ENCODE data around the gene TSPAN16.
"Not testable (repeated sequence)": the region's sequence is repeated elsewhere in the genome, so short reads cannot be mapped to it uniquely, and the experiment has no call there.

The TSPAN16 gene

GRCh38 chr19:11291991-11292390 lies 4.0 kb upstream of the TSPAN16 start:
- Histone ChIP-seq H3K36me3 (ENCODE audit: insufficient read depth, low read length) (no peaks in the 10 kb centered on the region), H3K9ac (ENCODE audit: low read depth, low read length) (no peak overlapping the region), H3K9me3 (ENCODE audit: insufficient read depth, low read depth, low read length) (no peaks in the 10 kb centered on the region), H3K4me3 (ENCODE audit: low read length) (no peak overlapping the region), H3K27ac (ENCODE audit: low read depth, low read length) (no peak overlapping the region), H3K4me1 (ENCODE audit: insufficient read depth, low read length) (peaks cover 3% of the 10 kb centered on the region; the same call in 1 of the 2 replicates), H3K27me3 (ENCODE audit: insufficient read depth, low read length) (no peaks in the 10 kb centered on the region)
- WGBS: 76% methylated on average over 1 of the region's 1 CpG

GRCh38 chr19:11293433-11294389 lies 2.2 kb upstream of the TSPAN16 start:
- Histone ChIP-seq H3K27me3 (ENCODE audit: insufficient read depth, low read length) (no peaks in the 10 kb centered on the region), H3K4me1 (ENCODE audit: insufficient read depth, low read length) (peaks cover 3% of the 10 kb centered on the region; the same call in 1 of the 2 replicates), H3K9me3 (ENCODE audit: insufficient read depth, low read depth, low read length) (no peaks in the 10 kb centered on the region), H3K27ac (ENCODE audit: low read depth, low read length) (no peak overlapping the region), H3K4me3 (ENCODE audit: low read length) (peak overlapping the region; percentile 21; the same call in 1 of the 2 replicates), H3K9ac (ENCODE audit: low read depth, low read length) (no peak overlapping the region), H3K36me3 (ENCODE audit: insufficient read depth, low read length) (no peaks in the 10 kb centered on the region)
- 19% methylated on average over 41 of the region's 41 CpGs for WGBS

- H3K27ac ChIP-seq (ENCODE audit: low read depth, low read length): no peak overlapping the region
- no peak overlapping the region for H3K9ac ChIP-seq (ENCODE audit: low read depth, low read length)
- peaks cover 3% of the 10 kb centered on the region; the same call in 1 of the 2 replicates for H3K4me1 ChIP-seq (ENCODE audit: insufficient read depth, low read length)
- 86% methylated on average over 4 of the region's 4 CpGs for WGBS
- H3K36me3 ChIP-seq (ENCODE audit: insufficient read depth, low read length): no peaks in the 10 kb centered on the region
- no peaks in the 10 kb centered on the region for H3K9me3 ChIP-seq (ENCODE audit: insufficient read depth, low read depth, low read length)
- no peaks in the 10 kb centered on the region for H3K27me3 ChIP-seq (ENCODE audit: insufficient read depth, low read length)
- no peak overlapping the region for H3K4me3 ChIP-seq (ENCODE audit: low read length)
Observed at GRCh38 chr19:11295180-11295579, 780 bp upstream of the TSPAN16 start.

- H3K4me3 ChIP-seq (ENCODE audit: low read length): no peak overlapping the region
- 87% methylated on average over 7 of the region's 7 CpGs for WGBS
- H3K9ac ChIP-seq (ENCODE audit: low read depth, low read length): no peak overlapping the region
- no peaks in the 10 kb centered on the region for H3K9me3 ChIP-seq (ENCODE audit: insufficient read depth, low read depth, low read length)
- no peaks in the 10 kb centered on the region for H3K27me3 ChIP-seq (ENCODE audit: insufficient read depth, low read length)
- H3K4me1 ChIP-seq (ENCODE audit: insufficient read depth, low read length): peaks cover 3% of the 10 kb centered on the region; the same call in 1 of the 2 replicates
- no peaks in the 10 kb centered on the region for H3K36me3 ChIP-seq (ENCODE audit: insufficient read depth, low read length)
- H3K27ac ChIP-seq (ENCODE audit: low read depth, low read length): no peak overlapping the region
Observed at GRCh38 chr19:11296264-11296663, 304 bp downstream of the TSPAN16 start.

GRCh38 chr19:11299946-11300810 lies 4.2 kb downstream of the TSPAN16 start:
- H3K9me3 ChIP-seq (ENCODE audit: insufficient read depth, low read depth, low read length): no peaks in the 10 kb centered on the region
- no peak overlapping the region for H3K27ac ChIP-seq (ENCODE audit: low read depth, low read length)
- H3K27me3 ChIP-seq (ENCODE audit: insufficient read depth, low read length): no peaks in the 10 kb centered on the region
- no peaks in the 10 kb centered on the region for H3K4me1 ChIP-seq (ENCODE audit: insufficient read depth, low read length)
- WGBS: 92% methylated on average over 8 of the region's 8 CpGs
- H3K4me3 ChIP-seq (ENCODE audit: low read length): no peak overlapping the region
- no peak overlapping the region for H3K9ac ChIP-seq (ENCODE audit: low read depth, low read length)
- no peaks in the 10 kb centered on the region for H3K36me3 ChIP-seq (ENCODE audit: insufficient read depth, low read length)

- Histone ChIP-seq H3K36me3 (ENCODE audit: insufficient read depth, low read length) (no peaks in the 10 kb centered on the region), H3K27me3 (ENCODE audit: insufficient read depth, low read length) (no peaks in the 10 kb centered on the region), H3K4me1 (ENCODE audit: insufficient read depth, low read length) (no peaks in the 10 kb centered on the region), H3K9ac (ENCODE audit: low read depth, low read length) (no peak overlapping the region), H3K27ac (ENCODE audit: low read depth, low read length) (no peak overlapping the region), H3K9me3 (ENCODE audit: insufficient read depth, low read depth, low read length) (no peaks in the 10 kb centered on the region), H3K4me3 (ENCODE audit: low read length) (no peak overlapping the region)
- WGBS: 85% methylated on average over 10 of the region's 11 CpGs
Observed at GRCh38 chr19:11300811-11301120, 4.8 kb downstream of the TSPAN16 start.

- WGBS: 93% methylated on average over 5 of the region's 5 CpGs
- no peaks in the 10 kb centered on the region for H3K9me3 ChIP-seq (ENCODE audit: insufficient read depth, low read depth, low read length)
- H3K4me3 ChIP-seq (ENCODE audit: low read length): no peak overlapping the region
- no peaks in the 10 kb centered on the region for H3K4me1 ChIP-seq (ENCODE audit: insufficient read depth, low read length)
- no peak overlapping the region for H3K9ac ChIP-seq (ENCODE audit: low read depth, low read length)
- H3K36me3 ChIP-seq (ENCODE audit: insufficient read depth, low read length): no peaks in the 10 kb centered on the region
- H3K27me3 ChIP-seq (ENCODE audit: insufficient read depth, low read length): no peaks in the 10 kb centered on the region
- no peak overlapping the region for H3K27ac ChIP-seq (ENCODE audit: low read depth, low read length)
Observed at GRCh38 chr19:11304936-11305335, 9.0 kb downstream of the TSPAN16 start.

GRCh38 chr19:11306337-11306736 lies 10.4 kb downstream of the TSPAN16 start:
- H3K4me3 ChIP-seq (ENCODE audit: low read length): no peak overlapping the region
- 90% methylated on average over 9 of the region's 9 CpGs for WGBS
- no peak overlapping the region for H3K27ac ChIP-seq (ENCODE audit: low read depth, low read length)
- H3K9me3 ChIP-seq (ENCODE audit: insufficient read depth, low read depth, low read length): no peaks in the 10 kb centered on the region
- no peaks in the 10 kb centered on the region for H3K27me3 ChIP-seq (ENCODE audit: insufficient read depth, low read length)
- no peaks in the 10 kb centered on the region for H3K36me3 ChIP-seq (ENCODE audit: insufficient read depth, low read length)
- no peak overlapping the region for H3K9ac ChIP-seq (ENCODE audit: low read depth, low read length)
- no peaks in the 10 kb centered on the region for H3K4me1 ChIP-seq (ENCODE audit: insufficient read depth, low read length)

GRCh38 chr19:11320278-11320995 lies 24.5 kb downstream of the TSPAN16 start:
- not testable (repeated sequence) for H3K4me3 ChIP-seq (ENCODE audit: low read length); H3K9ac ChIP-seq (ENCODE audit: low read depth, low read length); H3K4me1 ChIP-seq (ENCODE audit: insufficient read depth, low read length); H3K36me3 ChIP-seq (ENCODE audit: insufficient read depth, low read length); H3K27ac ChIP-seq (ENCODE audit: low read depth, low read length); H3K9me3 ChIP-seq (ENCODE audit: insufficient read depth, low read depth, low read length); H3K27me3 ChIP-seq (ENCODE audit: insufficient read depth, low read length)
- WGBS: 95% methylated on average over 9 of the region's 9 CpGs

GRCh38 chr19:11321191-11322126 lies 25.5 kb downstream of the TSPAN16 start:
- Histone ChIP-seq H3K27ac (ENCODE audit: low read depth, low read length) (no peak overlapping the region), H3K36me3 (ENCODE audit: insufficient read depth, low read length) (peaks cover 3% of the 10 kb centered on the region; the same call in 1 of the 2 replicates), H3K9me3 (ENCODE audit: insufficient read depth, low read depth, low read length) (no peaks in the 10 kb centered on the region), H3K4me3 (ENCODE audit: low read length) (no peak overlapping the region), H3K9ac (ENCODE audit: low read depth, low read length) (no peak overlapping the region), H3K27me3 (ENCODE audit: insufficient read depth, low read length) (no peaks in the 10 kb centered on the region), H3K4me1 (ENCODE audit: insufficient read depth, low read length) (no peaks in the 10 kb centered on the region)
- 86% methylated on average over 14 of the region's 14 CpGs for WGBS

All from HUES64 (cell line).